ENCODE measurements around the gene RGR. TPM values are rescaled to one million over a fixed set of nuclear protein-coding genes. Genes with fewer than 3 reads are reported as not detected.

RGR gene
- total RNA-seq, 1 experiment from 2014 or later: not detected

DNA sequence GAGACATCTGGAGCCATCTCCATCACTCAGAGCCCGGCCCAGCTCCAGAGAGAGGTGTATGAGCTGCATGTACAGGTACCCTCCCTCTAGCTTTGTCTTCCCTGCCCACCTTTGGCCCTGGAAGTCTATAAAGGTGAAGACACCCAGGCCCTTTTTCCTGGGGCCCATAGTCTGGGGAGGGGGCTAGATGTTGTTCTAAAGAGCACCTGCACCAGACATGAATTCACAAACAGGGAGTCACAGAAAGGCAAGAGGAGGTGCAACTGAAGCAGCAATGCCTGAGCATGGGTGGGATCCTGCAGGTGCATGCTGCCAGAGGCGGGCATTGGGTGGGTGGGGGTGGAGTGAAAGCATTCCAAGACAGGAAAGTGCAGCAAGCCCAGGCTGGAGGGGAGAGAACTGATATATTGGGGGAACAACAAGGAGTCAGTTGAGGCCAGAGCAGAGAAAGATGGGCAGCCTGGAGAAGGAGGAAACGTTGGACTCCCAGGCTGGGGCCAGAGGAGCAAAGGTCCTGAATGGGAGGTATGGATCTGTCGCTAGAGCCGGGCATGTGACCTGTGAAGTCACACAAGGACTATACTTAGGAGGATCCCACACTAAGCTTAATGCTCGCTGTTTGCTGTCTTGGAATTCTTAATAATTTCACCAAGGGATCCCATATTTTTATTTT is 38.9 kb upstream of the RGR start:
- Histone ChIP-seq H3K4me3 (ENCODE audit: low read length) (no peak overlapping the region), H3K9me2 (replicated peaks; ENCODE audit: low read length) (no peaks in the 10 kb centered on the region), H3K79me2 (ENCODE audit: low read length) (no peaks in the 10 kb centered on the region), H3K9ac (ENCODE audit: low read length) (no peak overlapping the region), H3K9me3 (ENCODE audit: low read length) (no peaks in the 10 kb centered on the region), H3K4me1 (ENCODE audit: insufficient read depth, low read length) (no peaks in the 10 kb centered on the region), H3K36me3 (ENCODE audit: low read depth, low read length) (no peaks in the 10 kb centered on the region), H3F3A (ENCODE audit: low read length, unreplicated experiment) (no peaks in the 10 kb centered on the region), H3K4me2 (ENCODE audit: low read length) (no peak overlapping the region), H3K27ac (ENCODE audit: low read length) (no peak overlapping the region), H3K27me3 (ENCODE audit: low read length) (peaks cover 16% of the 10 kb centered on the region), H2AFZ (ENCODE audit: low read length) (no peak overlapping the region), H4K20me1 (ENCODE audit: low read length) (no peaks in the 10 kb centered on the region)
- intact Hi-C loops (cut with micrococcal nuclease): no loop called here
- ChIA-PET CTCF (no interaction called here), POLR2A (ENCODE audit: unreplicated experiment) (no interaction called here)
- TF ChIP-seq EZH2phosphoT487 (IDR thresholded peaks at IDR 0.05; ENCODE audit: borderline replicate concordance, low read length): no peak
- TF ChIP-seq, protein P1, sequence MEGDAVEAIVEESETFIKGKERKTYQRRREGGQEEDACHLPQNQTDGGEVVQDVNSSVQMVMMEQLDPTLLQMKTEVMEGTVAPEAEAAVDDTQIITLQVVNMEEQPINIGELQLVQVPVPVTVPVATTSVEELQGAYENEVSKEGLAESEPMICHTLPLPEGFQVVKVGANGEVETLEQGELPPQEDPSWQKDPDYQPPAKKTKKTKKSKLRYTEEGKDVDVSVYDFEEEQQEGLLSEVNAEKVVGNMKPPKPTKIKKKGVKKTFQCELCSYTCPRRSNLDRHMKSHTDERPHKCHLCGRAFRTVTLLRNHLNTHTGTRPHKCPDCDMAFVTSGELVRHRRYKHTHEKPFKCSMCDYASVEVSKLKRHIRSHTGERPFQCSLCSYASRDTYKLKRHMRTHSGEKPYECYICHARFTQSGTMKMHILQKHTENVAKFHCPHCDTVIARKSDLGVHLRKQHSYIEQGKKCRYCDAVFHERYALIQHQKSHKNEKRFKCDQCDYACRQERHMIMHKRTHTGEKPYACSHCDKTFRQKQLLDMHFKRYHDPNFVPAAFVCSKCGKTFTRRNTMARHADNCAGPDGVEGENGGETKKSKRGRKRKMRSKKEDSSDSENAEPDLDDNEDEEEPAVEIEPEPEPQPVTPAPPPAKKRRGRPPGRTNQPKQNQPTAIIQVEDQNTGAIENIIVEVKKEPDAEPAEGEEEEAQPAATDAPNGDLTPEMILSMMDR (conservative IDR thresholded peaks at IDR 0.05; ENCODE audit: low read depth, low read length): 0 out of 2 replicates have a peak, but pooled peaks have one; percentile 0
- DNase-seq (no peak), ATAC-seq (no peak)
- no TSS peak for BruUV-seq (replicated peaks)

GRCh38 chr10:84208023-84208422 is 36.8 kb upstream of the RGR start:
- no peaks in the 10 kb centered on the region for H3F3A ChIP-seq (ENCODE audit: low read length, unreplicated experiment)
- TF ChIP-seq EZH2 (IDR thresholded peaks at IDR 0.05; ENCODE audit: low read length, unreplicated experiment): no peak
- TF ChIP-seq EZH2phosphoT487 (IDR thresholded peaks at IDR 0.05; ENCODE audit: borderline replicate concordance, low read length): no peak
- TF ChIP-seq, protein P1 (conservative IDR thresholded peaks at IDR 0.05; ENCODE audit: low read depth, low read length): no peak
- no peaks in the 10 kb centered on the region for H4K20me1 ChIP-seq (ENCODE audit: low read length)
- no peaks in the 10 kb centered on the region for H3K9me3 ChIP-seq (ENCODE audit: low read length)
- H3K4me3 ChIP-seq (ENCODE audit: low read length): no peak overlapping the region
- H3K9ac ChIP-seq (ENCODE audit: low read length): no peak overlapping the region
- no peaks in the 10 kb centered on the region for H3K9me2 ChIP-seq (replicated peaks; ENCODE audit: low read length)
- peaks cover 22% of the 10 kb centered on the region for H3K27me3 ChIP-seq (ENCODE audit: low read length)
- no TSS peak for BruUV-seq (replicated peaks)
- H2AFZ ChIP-seq (ENCODE audit: low read length): no peak overlapping the region
- H3K27ac ChIP-seq (ENCODE audit: low read length): no peak overlapping the region
- DNase-seq (no peak), ATAC-seq (no peak)
- H3K4me2 ChIP-seq (ENCODE audit: low read length): no peak overlapping the region
- intact Hi-C loops (cut with micrococcal nuclease): no loop called here
- ChIA-PET CTCF (no interaction called here), POLR2A (ENCODE audit: unreplicated experiment) (no interaction called here)
- no peaks in the 10 kb centered on the region for H3K36me3 ChIP-seq (ENCODE audit: low read depth, low read length)
- no peaks in the 10 kb centered on the region for H3K4me1 ChIP-seq (ENCODE audit: insufficient read depth, low read length)
- no peaks in the 10 kb centered on the region for H3K79me2 ChIP-seq (ENCODE audit: low read length)

DNA sequence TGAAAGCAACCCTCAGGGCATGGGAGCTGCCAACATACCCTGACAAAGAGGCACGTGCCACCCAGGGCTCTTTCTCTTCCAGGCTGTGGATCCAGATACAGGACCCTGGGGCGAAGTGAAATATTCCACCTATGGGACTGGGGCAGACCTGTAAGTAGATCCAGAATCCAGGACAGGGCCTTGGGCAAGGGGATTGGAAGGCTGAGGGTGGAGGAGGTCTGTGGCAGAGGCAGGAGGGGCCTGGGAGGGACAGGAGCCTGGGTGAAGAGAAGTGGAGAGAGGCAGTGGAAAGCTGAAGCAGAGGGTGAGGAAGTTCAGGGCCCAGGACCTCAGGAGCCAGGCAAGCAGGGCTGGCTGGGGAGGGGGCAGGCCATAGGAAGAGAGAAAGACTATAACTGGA is 33.3 kb upstream of the RGR start:
- Histone ChIP-seq H3K9me2 (replicated peaks; ENCODE audit: low read length) (no peaks in the 10 kb centered on the region), H3K9ac (ENCODE audit: low read length) (no peak overlapping the region), H3K4me3 (ENCODE audit: low read length) (no peak overlapping the region), H3K9me3 (ENCODE audit: low read length) (no peaks in the 10 kb centered on the region), H3K79me2 (ENCODE audit: low read length) (no peaks in the 10 kb centered on the region), H3F3A (ENCODE audit: low read length, unreplicated experiment) (no peaks in the 10 kb centered on the region), H3K27me3 (ENCODE audit: low read length) (peaks cover 22% of the 10 kb centered on the region), H3K4me1 (ENCODE audit: insufficient read depth, low read length) (no peaks in the 10 kb centered on the region), H4K20me1 (ENCODE audit: low read length) (no peaks in the 10 kb centered on the region), H3K36me3 (ENCODE audit: low read depth, low read length) (no peaks in the 10 kb centered on the region), H2AFZ (ENCODE audit: low read length) (no peak overlapping the region), H3K27ac (ENCODE audit: low read length) (no peak overlapping the region), H3K4me2 (ENCODE audit: low read length) (no peak overlapping the region)
- ATAC-seq (no peak), DNase-seq (no peak)
- intact Hi-C loops (cut with micrococcal nuclease): no loop called here
- no TSS peak for BruUV-seq (replicated peaks)
- ChIA-PET CTCF (no interaction called here), POLR2A (ENCODE audit: unreplicated experiment) (no interaction called here)
- TF ChIP-seq EZH2 (IDR thresholded peaks at IDR 0.05; ENCODE audit: low read length, unreplicated experiment) (no peak), EZH2phosphoT487 (IDR thresholded peaks at IDR 0.05; ENCODE audit: borderline replicate concordance, low read length) (no peak)
- TF ChIP-seq, protein P1 (conservative IDR thresholded peaks at IDR 0.05; ENCODE audit: low read depth, low read length): no peak

All from PC-3 (cell line).